HepG2 (cell line): ENCODE results near the gene NUP93. TPM values are rescaled to one million over a fixed set of nuclear protein-coding genes. Genes with fewer than 3 reads are reported as not detected.

Experiments
- ATF1 ChIP-seq: IDR thresholded peaks from 2 replicates; pipeline ENCODE4 v1.6.1; 2016; ENCODE audit warnings: mild to moderate bottlenecking, control low read depth
- CEBPG ChIP-seq: IDR thresholded peaks from 2 replicates; pipeline ENCODE4 v1.6.1; 2016
- EED ChIP-seq: sonication (generic); formaldehyde crosslinking; IDR thresholded peaks from 2 replicates; pipeline ENCODE4 v1.5.0; 2020; ENCODE audit warnings: mild to moderate bottlenecking, missing genetic modification reagents
- ELF1 ChIP-seq: sonication (generic); formaldehyde crosslinking; IDR thresholded peaks from 2 replicates; pipeline ENCODE4 v1.4.0; 2020; ENCODE audit warnings: missing genetic modification reagents
- MED13 ChIP-seq: sonication (generic); formaldehyde crosslinking; IDR thresholded peaks from 2 replicates; pipeline ENCODE4 v1.5.0; 2020; ENCODE audit warnings: missing genetic modification reagents
- MXI1 ChIP-seq: IDR thresholded peaks from 3 replicates; pipeline ENCODE4 v1.6.1; 2012; ENCODE audit warnings: low read depth, low read length, inconsistent platforms, borderline replicate concordance
- NFIC ChIP-seq: IDR thresholded peaks from 2 replicates; pipeline ENCODE4 v1.6.1; 2012; ENCODE audit warnings: mild to moderate bottlenecking, low read length, inconsistent platforms
- NFYC ChIP-seq: IDR thresholded peaks from 2 replicates; pipeline ENCODE4 v1.6.1; 2016; ENCODE audit warnings: missing genetic modification reagents, missing compliant biosample characterization
- SOX6 ChIP-seq, 2 experiments: fragments of 450-650 bp in 1 of 2; sonication (generic) in 1 of 2; formaldehyde crosslinking in 1 of 2; IDR thresholded peaks; 2 replicates each; pipeline versions ENCODE4 v1.4.0 to v1.6.1; 2017 to 2020; ENCODE audit warnings: antibody characterized with exemption in 1 of 2, mild to moderate bottlenecking in 1 of 2, missing genetic modification reagents in 1 of 2
- SRSF9 ChIP-seq: fragments of 200-400 bp; formaldehyde crosslinking; IDR thresholded peaks from 2 replicates; pipeline ENCODE4 v1.6.1; 2018; ENCODE audit warnings: borderline replicate concordance, mild to moderate bottlenecking, low read depth, low read length; ENCODE audit not compliant: insufficient read depth, poor library complexity, severe bottlenecking
- ZC3H4 ChIP-seq: sonication (generic); formaldehyde crosslinking; IDR thresholded peaks from 2 replicates; pipeline ENCODE4 v1.4.0; 2020; ENCODE audit warnings: missing genetic modification reagents, borderline replicate concordance
- ZNF230 ChIP-seq: sonication (generic); formaldehyde crosslinking; IDR thresholded peaks from 2 replicates; pipeline ENCODE4 v1.4.0; 2020; ENCODE audit warnings: mild to moderate bottlenecking, missing genetic modification reagents
- ZNF556 ChIP-seq: sonication (generic); formaldehyde crosslinking; IDR thresholded peaks from 2 replicates; pipeline ENCODE4 v1.4.0; 2020; ENCODE audit warnings: mild to moderate bottlenecking, missing genetic modification reagents, borderline replicate concordance
- polyA plus RNA-seq, 8 experiments: library from polyadenylated mRNA; depleted of rRNA in 3 of 8; stranded (reverse) in 7 of 8; unstranded in 1 of 8; fragments of >200 nt; fragmentation: Illumina TruSeq in 4 of 8; extraction: Trizol in 4 of 8; gene quantifications; 2 replicates each; pipeline versions ENCODE4 v1.2.1 to v1.2.3, GENCODE V29; 2011 to 2016; ENCODE audit warnings: low read depth in 4 of 8, missing spikeins in 1 of 8, mixed read lengths in 1 of 8; ENCODE audit not compliant: insufficient read depth in 1 of 8
- total RNA-seq, 5 experiments: library from RNA; depleted of rRNA; stranded (reverse); fragments of >200 nt; fragmentation: Illumina TruSeq; extraction: Trizol; gene quantifications; 2 replicates each; pipeline ENCODE4 v1.2.3, GENCODE V29; 2016; ENCODE audit warnings: low read depth in 1 of 5
- TF ChIP-seq, protein P1 (sequence below): IDR thresholded peaks from 2 replicates; pipeline ENCODE4 v1.6.1; 2016; ENCODE audit warnings: low read depth
- TF ChIP-seq, protein P2 (sequence below): sonication (generic); formaldehyde crosslinking; IDR thresholded peaks from 2 replicates; pipeline ENCODE4 v1.5.1; 2020; ENCODE audit warnings: mild to moderate bottlenecking, moderate library complexity, missing genetic modification reagents
- TF ChIP-seq, protein P3 (sequence below): IDR thresholded peaks from 2 replicates; pipeline ENCODE4 v1.6.1; 2012; ENCODE audit warnings: low read length, improper control_type of control experiment
- TF ChIP-seq, protein P4 (sequence below): sonication (generic); formaldehyde crosslinking; IDR thresholded peaks from 2 replicates; pipeline ENCODE4 v1.4.0; 2020; ENCODE audit warnings: mild to moderate bottlenecking, low read depth, missing genetic modification reagents
- TF ChIP-seq, protein P5 (sequence below): sonication (generic); formaldehyde crosslinking; IDR thresholded peaks from 2 replicates; pipeline ENCODE4 v1.8.1; 2023; ENCODE audit warnings: missing genetic modification reagents, mild to moderate bottlenecking, borderline replicate concordance
- TF ChIP-seq, protein P6 (sequence below): sonication (generic); formaldehyde crosslinking; conservative IDR thresholded peaks from 2 replicates; pipeline ENCODE4 v1.8.1; 2023; ENCODE audit warnings: missing genetic modification reagents

Gene NUP93
- total and polyA plus RNA-seq, 2 of the 13 experiments (the other 11 are each of a cell fraction or from before 2014, with no cell fraction given), result 58.5 to 140 TPM

DNA sequence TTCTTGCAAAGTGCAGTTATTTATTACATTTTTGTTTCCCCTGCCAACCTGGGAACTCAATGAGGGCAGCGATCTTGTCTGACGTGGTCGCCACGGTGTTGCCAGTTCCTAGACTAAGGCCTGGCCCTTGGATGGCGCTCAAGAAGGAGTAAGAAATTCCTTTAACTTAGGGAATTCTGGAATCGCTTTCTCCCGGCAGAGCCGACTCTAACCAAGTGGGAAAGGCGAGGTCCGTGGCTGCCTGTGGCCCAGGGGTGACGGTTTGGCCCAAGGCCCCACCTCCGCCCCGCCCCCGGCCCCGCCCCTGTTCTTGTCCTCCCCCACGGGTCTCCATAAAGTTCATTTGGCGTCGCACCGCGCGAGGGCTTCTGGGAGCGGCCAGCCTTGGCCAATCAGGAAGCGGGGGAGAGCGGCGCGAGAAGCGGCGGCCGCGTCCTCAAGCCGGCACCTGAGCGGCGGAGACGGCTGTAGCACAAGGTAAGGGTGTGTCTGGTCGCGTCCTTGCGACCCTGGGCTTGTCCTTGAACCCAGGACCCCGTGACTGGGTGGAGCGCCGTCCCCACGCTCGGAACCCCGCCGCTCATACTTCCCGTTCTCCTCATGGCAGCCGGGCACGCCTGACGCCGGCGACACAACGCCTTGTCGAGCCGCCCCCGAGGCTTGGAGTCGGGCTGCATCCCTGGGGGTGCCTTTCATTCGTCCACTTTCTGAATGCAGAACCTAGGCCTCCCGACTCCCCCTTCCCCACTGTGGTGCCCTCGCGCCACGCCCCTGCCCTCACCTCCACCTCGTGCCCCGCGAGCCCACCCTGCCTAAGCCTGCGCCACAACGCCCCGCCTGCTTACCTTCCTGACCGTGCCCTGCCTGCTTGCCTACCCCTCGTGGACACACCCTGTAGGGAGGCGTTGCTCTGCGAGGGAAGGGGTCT is at the start of gene NUP93 (continued):
- peak; percentile 44; the same call in 1 of the 2 replicates for TF ChIP-seq ATF1 (CRISPR knock-in tag)
- TF ChIP-seq CEBPG (CRISPR knock-in tag), result peak; percentile 36; the same call in 1 of the 2 replicates
- TF ChIP-seq, protein P1, sequence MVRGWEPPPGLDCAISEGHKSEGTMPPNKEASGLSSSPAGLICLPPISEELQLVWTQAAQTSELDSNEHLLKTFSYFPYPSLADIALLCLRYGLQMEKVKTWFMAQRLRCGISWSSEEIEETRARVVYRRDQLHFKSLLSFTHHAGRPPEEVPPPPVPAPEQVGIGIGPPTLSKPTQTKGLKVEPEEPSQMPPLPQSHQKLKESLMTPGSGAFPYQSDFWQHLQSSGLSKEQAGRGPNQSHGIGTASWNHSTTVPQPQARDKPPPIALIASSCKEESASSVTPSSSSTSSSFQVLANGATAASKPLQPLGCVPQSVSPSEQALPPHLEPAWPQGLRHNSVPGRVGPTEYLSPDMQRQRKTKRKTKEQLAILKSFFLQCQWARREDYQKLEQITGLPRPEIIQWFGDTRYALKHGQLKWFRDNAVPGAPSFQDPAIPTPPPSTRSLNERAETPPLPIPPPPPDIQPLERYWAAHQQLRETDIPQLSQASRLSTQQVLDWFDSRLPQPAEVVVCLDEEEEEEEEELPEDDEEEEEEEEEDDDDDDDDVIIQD (CRISPR knock-in tag), result no peak; the same call in 1 of the 2 replicates
- TF ChIP-seq, protein P2, sequence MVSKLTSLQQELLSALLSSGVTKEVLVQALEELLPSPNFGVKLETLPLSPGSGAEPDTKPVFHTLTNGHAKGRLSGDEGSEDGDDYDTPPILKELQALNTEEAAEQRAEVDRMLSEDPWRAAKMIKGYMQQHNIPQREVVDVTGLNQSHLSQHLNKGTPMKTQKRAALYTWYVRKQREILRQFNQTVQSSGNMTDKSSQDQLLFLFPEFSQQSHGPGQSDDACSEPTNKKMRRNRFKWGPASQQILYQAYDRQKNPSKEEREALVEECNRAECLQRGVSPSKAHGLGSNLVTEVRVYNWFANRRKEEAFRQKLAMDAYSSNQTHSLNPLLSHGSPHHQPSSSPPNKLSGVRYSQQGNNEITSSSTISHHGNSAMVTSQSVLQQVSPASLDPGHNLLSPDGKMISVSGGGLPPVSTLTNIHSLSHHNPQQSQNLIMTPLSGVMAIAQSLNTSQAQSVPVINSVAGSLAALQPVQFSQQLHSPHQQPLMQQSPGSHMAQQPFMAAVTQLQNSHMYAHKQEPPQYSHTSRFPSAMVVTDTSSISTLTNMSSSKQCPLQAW, result peak; percentile 13
- TF ChIP-seq SRSF9, result no peak
- no peak for TF ChIP-seq NFIC
- TF ChIP-seq ZC3H4 (CRISPR knock-in tag), result 0 out of 2 replicates have a peak, but pooled peaks have one; percentile 27
- TF ChIP-seq, protein P3, sequence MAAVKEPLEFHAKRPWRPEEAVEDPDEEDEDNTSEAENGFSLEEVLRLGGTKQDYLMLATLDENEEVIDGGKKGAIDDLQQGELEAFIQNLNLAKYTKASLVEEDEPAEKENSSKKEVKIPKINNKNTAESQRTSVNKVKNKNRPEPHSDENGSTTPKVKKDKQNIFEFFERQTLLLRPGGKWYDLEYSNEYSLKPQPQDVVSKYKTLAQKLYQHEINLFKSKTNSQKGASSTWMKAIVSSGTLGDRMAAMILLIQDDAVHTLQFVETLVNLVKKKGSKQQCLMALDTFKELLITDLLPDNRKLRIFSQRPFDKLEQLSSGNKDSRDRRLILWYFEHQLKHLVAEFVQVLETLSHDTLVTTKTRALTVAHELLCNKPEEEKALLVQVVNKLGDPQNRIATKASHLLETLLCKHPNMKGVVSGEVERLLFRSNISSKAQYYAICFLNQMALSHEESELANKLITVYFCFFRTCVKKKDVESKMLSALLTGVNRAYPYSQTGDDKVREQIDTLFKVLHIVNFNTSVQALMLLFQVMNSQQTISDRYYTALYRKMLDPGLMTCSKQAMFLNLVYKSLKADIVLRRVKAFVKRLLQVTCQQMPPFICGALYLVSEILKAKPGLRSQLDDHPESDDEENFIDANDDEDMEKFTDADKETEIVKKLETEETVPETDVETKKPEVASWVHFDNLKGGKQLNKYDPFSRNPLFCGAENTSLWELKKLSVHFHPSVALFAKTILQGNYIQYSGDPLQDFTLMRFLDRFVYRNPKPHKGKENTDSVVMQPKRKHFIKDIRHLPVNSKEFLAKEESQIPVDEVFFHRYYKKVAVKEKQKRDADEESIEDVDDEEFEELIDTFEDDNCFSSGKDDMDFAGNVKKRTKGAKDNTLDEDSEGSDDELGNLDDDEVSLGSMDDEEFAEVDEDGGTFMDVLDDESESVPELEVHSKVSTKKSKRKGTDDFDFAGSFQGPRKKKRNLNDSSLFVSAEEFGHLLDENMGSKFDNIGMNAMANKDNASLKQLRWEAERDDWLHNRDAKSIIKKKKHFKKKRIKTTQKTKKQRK, result no peak
- TF ChIP-seq, protein P4, sequence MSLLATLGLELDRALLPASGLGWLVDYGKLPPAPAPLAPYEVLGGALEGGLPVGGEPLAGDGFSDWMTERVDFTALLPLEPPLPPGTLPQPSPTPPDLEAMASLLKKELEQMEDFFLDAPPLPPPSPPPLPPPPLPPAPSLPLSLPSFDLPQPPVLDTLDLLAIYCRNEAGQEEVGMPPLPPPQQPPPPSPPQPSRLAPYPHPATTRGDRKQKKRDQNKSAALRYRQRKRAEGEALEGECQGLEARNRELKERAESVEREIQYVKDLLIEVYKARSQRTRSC (CRISPR knock-in tag), result peak; percentile 65; the same call in 1 of the 2 replicates
- peak; percentile 89 for TF ChIP-seq ELF1 (CRISPR knock-in tag)
- TF ChIP-seq NFYC, result peak; percentile 92
- peak; percentile 72; the same call in 1 of the 2 replicates for TF ChIP-seq EED
- TF ChIP-seq SOX6 (IDR thresholded peaks at IDR 0.05), result no peak
- TF ChIP-seq SOX6 (CRISPR knock-in tag; IDR thresholded peaks at IDR 0.05), result peak; percentile 37; the same call in 1 of the 2 replicates
- TF ChIP-seq MXI1, result peak; percentile 84; the same call in 1 of the 3 replicates
- TF ChIP-seq MED13 (CRISPR knock-in tag), result peak; percentile 38; the same call in 1 of the 2 replicates
- TF ChIP-seq, protein P5, sequence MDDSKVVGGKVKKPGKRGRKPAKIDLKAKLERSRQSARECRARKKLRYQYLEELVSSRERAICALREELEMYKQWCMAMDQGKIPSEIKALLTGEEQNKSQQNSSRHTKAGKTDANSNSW (CRISPR knock-in tag), result no peak
- peak; percentile 1; the same call in 1 of the 2 replicates for TF ChIP-seq ZNF556
- peak; percentile 91 for TF ChIP-seq ZNF230 (CRISPR knock-in tag)
- TF ChIP-seq, protein P6, sequence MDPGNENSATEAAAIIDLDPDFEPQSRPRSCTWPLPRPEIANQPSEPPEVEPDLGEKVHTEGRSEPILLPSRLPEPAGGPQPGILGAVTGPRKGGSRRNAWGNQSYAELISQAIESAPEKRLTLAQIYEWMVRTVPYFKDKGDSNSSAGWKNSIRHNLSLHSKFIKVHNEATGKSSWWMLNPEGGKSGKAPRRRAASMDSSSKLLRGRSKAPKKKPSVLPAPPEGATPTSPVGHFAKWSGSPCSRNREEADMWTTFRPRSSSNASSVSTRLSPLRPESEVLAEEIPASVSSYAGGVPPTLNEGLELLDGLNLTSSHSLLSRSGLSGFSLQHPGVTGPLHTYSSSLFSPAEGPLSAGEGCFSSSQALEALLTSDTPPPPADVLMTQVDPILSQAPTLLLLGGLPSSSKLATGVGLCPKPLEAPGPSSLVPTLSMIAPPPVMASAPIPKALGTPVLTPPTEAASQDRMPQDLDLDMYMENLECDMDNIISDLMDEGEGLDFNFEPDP, result 0 out of 2 replicates have a peak, but pooled peaks have one; percentile 86
